GM19035 (cell line): ENCODE results near the gene ADAM12.
"Not testable (repeated sequence)": the region's sequence is repeated elsewhere in the genome, so short reads cannot be mapped to it uniquely, and the experiment has no call there.

ENCODE experiments used
- ATAC-seq: cut with Tn5 transposase; IDR thresholded peaks from one replicate; pipeline ENCODE4 v1.9.1; 2021; ENCODE audit not compliant: unreplicated experiment

ADAM12 gene

DNA sequence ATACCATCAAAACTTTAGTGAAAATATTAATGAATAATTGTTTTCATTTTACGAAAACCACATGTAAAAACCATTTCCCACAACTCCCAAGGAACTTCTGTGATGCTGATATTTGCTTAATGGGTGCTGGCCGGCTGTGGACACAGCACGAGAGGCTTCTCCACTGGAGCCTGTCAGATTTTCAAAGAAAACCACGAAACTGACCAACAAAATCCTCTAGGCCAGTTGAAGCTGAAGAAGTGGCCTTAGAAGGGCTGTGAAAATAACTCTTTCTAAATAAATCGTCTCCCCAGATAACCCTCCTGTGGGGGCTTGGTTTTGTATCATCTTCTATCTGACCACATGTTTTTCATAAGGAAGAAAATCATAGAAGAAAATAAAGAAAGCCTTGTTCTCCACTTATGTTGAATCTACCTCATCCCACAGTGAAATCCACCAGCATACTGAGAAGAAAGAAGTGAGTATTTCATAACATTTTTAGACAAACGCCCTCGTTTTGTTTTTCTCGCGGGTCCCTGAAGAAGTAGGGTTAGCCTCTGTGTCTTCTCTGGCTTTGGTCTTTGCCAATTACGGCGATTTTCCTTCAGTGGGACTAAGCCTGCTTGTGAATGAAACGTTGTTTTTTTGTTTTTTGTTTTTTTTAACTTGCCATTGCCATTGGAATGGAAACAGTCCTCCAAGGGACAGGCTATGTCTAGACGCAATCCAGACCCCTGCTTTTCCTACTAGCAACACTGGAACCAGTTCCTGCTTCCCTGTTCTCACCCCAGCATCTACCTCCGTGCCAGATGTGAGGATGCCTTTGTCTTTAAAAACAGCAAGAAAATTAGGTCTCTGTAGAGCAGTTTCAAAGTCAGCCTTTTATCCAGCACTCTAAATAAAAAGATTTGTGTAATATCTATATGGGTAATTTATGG is 123.9 kb downstream of the ADAM12 start:
- ATAC-seq, result no peak

- no peak for ATAC-seq
These were observed 125.1 kb downstream of the ADAM12 start for GRCh38 chr10:126263006-126263676.

GRCh38 chr10:126262233-126262838 is 125.9 kb downstream of the ADAM12 start:
- ATAC-seq, result no peak

- ATAC-seq, result no peak
These were observed 128.4 kb downstream of the ADAM12 start for GRCh38 chr10:126259760-126260479.

DNA sequence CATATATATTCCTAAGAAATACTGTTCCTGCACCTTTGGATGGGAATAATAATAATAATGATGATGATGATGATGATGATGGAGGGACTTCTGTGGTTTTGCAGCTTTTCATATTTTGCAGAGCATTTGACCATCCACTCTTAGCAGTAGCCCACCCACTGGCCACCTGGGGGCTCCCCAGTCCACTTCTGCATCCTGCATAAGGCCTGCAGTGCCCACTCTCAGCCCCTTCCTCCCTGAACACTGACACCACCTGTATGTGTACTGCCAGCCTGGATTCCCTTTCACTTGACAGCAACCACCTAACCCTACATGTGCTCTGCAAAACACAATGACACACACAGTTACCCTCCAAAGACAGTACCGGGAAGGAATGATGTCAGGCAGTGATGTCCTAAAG is 131.4 kb downstream of the ADAM12 start:
- ATAC-seq, result no peak

- no peak for ATAC-seq
These were observed 133.0 kb downstream of the ADAM12 start for GRCh38 chr10:126255313-126255712.

- ATAC-seq, result no peak
These were observed 134.7 kb downstream of the ADAM12 start for GRCh38 chr10:126253611-126253998.

DNA sequence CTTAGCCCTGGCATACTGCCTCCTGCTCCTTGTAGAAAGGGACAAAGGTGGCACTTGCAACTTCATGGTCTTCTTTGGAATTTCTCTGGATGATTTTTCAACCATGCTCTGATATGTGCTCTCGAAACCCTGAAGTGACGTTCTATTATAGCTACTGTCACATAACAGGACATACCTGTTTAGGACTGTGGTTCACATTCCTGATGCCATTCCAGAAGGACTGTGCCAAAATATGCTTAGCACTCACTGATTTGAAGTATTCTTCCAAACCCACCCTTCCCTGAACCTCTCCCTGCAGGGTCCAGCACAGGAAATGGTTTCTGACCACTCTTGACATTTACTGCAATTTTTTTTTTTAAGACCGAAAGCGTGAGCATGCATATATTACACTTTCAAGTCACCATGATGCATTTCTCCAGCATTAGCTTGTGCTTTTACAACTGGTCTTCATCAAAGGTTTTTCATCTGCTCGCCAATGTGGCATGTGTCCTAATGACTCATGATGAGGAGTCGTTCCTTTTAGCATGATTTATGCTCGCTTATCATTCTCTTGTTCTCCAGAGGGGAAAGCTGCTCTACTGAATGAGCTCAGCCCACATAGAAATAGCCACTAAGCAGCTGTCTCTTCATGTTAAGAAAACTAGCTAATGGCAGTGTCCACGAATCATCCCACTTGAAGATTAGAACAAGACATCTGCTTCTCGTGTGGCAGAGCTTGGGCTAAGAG is 135.2 kb downstream of the ADAM12 start:
- no peak for ATAC-seq

- ATAC-seq, result no peak
These were observed 136.4 kb downstream of the ADAM12 start for GRCh38 chr10:126251778-126252407.

- no peak for ATAC-seq
These were observed 137.6 kb downstream of the ADAM12 start for GRCh38 chr10:126250527-126251310.

DNA sequence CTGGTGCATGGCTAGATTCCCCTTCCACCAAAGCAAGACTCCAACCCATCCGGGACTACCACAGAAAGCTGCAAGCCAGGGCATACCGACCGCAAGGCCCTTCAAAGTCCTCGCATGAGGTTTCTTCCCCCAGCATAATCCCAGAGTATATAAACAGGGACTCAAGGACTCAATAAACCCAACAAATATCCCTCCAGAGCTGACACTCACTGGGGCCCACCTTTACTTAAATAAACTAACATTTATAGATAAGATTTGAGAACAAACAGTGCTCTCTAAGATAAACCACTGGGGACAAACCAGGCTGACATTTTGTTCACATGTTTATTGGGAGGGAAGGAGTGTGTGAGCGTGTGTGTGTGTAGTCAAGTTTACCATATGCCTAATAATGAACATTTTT is 138.2 kb downstream of the ADAM12 start:
- no peak for ATAC-seq

GRCh38 chr10:126247446-126247975 is 140.8 kb downstream of the ADAM12 start:
- no peak for ATAC-seq

DNA sequence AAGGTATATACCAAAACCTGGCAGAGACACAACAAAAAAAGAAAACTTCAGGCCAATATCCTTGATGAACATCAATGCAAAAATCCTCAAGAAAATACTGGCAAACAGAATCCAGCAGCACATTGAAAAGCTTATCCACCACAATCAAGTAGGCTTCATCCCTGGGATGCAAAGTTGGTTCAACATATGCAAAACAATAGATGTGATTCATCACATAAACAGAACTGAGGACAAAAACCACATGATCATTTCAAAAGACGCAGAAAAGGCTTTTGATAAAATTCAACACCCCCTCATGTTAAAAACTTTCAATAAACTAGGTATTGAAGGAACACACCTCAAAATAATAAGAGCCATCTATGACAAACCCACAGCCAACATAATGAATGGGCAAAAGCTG is 141.9 kb downstream of the ADAM12 start:
- not testable (repeated sequence) for ATAC-seq

- no peak for ATAC-seq
These were observed 142.8 kb downstream of the ADAM12 start for GRCh38 chr10:126245501-126245900.

DNA sequence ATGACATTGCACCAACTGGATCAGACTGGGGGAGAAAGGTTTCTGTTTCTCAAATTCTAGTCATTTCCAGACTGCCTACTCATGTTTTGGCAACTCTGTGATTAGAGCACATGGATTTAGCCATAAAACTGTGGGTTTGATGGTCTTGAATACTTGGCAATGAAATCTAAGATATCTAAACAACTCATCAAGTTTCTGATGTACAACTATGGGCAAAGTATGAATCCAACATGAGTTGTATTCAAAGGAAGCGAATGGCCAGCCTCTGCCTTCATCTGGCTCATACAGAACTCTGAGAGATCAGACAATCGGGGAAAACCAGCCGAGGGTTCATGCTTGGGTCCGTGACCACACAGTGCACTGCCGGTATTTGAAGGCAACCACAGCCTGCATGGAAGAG is 144.3 kb downstream of the ADAM12 start:
- ATAC-seq, result no peak

DNA sequence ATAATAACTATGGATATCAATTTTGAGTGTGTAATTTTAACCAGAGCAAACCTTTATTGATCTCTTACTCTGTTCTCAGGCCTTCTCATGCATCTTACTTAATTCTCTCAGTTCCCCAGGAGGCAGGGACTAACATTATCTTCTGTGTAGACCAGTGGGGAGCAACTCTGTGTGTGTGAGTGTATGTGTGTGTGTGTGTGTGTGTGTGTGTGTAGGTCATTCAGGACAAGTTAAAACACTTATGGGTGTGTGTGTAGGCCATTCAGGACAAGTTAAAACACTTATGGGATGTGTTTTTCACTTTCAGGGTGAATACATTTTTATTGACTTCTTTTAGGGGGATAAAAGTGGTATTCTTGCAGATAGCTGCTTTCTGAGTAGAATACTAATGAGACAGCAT is 145.0 kb downstream of the ADAM12 start:
- no peak for ATAC-seq

DNA sequence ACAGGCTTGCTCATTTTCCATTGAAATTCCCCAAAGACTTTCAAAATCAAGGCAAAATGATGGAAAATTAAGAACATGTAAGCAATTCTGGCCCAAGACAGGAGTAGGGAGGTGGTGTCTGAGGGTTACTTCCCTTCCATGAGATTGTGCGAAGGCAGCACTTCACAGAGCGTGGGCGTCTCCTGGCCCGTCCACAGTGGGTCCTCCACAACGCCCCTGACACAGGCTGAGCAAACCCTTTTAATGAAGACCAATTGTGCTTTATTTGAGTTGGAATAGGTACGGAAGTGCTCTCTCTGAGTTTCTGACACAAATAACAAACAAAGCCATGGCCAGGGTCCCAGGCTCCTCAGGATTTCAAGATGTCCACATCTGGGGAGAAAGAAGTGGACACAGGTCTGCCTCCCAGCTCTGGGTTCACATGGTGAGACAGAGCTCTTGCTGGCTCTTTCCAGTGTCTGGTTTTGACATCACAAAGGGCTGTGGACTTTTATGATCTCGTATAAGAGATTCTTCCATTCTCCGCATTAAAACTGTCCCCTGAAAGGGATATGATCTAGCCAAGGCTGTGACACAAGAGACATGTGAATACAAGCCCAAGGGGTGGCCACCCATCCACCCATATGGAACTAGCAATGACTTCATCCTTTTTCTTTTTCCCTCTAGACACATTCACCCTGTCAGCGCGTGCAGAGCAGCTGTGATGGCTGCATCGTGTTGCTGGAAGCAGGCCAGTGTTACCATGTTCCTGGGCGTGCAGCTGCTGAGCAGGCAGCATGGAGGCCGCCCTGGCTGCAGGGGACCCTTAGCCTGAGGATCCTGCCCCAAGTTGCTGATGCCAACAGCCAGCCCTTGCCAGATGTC is 145.6 kb downstream of the ADAM12 start:
- no peak for ATAC-seq

- no peak for ATAC-seq
These were observed 147.8 kb downstream of the ADAM12 start for GRCh38 chr10:126240483-126240882.
